HUDEP-2 (cell line): ENCODE results near the gene ZNF319.
A peak's percentile ranks its signal among the peaks of the same experiment; 100 is the strongest.

ENCODE experiments used
- DNase-seq, 76 experiments: peaks; one replicate each; lab custom pipeline; 2025; ENCODE audit not compliant: unreplicated experiment in 76 of 76; lab: John Stamatoyannopoulos, UW

ZNF319 gene

DNA sequence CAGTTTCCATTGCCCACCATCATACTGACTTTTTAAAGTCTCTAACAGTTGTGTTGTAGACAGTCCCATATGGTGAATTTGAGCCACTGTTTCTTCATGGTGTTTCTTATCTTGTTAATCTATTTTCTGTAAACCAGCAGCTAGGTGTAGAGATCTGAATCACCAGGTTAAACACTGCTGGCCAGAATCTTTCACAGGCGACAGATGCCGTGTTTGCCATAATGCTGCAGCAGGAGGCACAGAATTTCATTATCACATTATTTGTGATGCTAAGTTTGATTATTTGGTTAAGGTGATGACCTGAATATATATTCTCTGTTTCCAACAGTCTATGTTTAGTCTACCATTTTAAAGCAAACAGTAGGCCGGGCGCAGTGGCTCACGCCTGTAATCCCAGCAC is 18.1 kb downstream of the ZNF319 start:
- no peak for DNase-seq

DNA sequence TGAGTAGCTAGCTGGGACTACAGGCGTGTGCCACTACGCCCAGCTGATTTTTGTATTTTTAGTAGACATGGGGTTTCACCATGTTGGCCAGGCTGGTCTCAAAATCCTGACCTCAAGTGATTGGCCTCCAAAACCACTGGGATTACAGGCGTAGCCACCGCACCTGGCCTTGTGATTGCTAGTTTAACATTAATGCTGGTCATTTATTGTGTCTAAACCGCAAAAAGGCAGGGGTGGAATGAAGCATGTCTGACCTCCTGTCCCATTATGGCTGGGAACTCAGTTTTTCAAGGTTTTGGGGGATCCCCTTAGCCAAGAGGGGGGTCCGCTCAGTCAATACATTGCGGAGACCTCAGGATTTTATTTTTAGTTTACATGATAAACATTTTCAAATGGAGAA is 18.8 kb downstream of the ZNF319 start:
- no peak for DNase-seq

DNA sequence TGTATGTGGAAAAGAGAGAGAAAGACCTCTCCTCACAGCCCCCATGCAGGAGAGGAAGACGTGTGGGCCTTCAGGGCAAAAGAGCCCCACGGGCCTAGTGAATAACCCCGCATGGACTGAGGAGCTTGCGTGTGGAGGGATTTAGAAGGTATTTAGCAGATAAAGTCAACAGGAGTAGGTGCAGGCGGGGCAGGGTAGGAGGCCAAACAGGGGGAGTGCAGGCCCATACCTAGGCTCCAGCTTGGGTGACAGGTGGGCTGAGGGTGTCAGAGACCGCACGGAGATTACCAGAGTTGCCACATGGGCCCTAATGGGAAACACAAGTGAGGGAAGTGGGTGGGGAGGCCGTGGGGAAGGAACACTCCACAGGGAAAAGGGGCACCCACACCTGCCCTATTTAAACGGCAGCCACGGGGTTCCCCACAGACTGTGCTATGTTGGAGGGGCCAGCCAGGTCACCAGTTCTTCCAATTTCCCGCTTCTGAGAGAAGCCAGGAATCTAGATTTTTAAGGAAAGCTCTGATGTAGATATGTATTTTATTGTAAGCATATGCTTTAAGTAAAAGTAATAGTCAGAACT is 21.4 kb downstream of the ZNF319 start:
- no peak for DNase-seq

DNA sequence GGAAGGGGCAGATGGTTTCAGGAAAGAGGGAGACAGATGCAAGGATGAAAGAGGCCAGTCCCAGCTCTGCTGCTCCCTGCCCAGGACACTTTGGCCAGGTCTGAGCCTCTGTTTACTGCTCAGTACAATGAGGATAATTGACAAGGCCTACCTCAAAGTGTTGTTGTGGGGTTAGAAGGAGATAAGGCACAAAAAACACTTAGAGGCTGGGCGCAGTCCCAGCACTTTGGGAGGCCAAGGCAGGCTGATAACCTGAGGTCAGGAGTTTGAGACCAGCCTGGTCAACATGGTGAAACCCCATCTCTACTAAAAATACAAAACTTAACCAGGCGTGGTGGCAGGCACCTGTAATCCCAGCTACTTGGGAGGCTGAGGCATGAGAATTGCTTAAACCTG is 22.4 kb downstream of the ZNF319 start:
- DNase-seq = peak in 4 of 76 experiments; percentile 3 to 26 (median 10)

DNA sequence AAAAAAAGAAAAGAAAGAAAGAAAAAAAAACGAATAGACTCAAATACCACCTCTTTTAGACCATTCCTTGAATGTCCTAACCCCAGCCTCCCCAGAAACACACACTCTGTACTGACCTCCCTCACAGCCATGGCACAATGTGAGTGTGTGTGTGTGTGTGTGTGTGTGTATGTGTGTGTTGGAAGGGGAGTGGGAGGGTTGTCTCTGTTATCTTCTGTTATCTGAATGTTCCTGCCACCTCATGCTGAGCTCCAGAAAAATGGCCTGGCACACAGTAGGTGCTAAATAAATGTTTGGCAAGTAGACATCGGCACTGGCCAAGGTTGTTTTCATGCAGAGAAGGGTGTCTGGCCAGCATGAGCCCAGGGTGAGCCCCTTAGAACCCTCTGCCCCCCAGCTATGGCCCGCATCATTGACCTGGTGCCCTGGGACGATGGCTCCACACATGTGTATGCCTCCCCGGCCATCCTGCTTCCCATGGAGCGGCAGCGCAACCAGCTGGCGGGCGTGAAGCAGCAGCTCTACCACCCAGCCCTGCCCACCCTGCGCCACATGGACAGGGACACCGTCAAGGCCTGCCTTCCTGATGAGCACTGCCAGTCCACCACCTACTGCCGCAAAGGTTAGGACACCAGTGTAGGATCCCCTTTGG is 22.9 kb downstream of the ZNF319 start:
- peak in 45 of 76 experiments; percentile 12 to 58 (median 30) for DNase-seq

DNA sequence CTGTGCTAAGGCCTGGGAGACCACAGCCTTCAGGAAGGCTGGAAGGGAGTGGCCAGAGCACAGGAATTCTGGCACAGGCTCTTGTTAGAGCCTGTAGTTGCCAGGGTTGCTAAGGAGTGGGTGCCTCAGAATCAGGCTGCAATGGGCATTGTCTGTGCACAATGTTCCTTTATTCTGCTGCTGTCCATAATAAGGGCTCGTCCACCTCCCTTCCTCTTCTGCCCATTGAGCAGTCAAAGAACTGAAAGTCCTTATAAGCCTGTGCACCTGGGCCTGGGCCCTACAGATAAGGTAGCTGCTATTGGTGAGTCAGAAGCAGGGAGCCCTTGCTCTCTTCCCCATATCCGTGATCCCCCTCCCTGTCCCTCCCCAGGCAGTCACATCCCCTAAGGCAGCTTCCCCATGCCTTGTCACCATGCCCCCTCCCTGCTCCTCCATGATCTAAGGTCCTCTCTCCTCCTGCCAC is 24.1 kb downstream of the ZNF319 start:
- DNase-seq = peak in 74 of 76 experiments; percentile 25 to 86 (median 68)

DNA sequence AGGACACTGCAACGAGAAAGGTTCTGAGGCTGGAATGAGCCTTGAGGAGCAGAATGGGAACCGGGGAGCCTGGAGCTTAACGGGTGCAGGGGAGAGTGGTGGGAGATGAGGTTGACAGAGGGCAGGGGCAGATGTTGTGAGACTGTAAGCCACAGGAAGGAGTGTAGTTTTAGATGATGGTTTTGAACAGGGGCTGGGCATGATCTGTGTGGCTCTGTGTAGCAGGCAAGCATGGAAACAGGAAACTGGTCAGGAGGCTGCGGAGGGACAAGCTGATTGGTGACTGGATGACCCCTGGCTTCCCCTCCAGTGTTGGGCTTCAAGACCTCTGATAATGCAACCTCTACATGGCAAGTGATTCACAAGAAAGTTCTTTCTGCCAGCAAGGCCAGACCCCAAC is 28.2 kb downstream of the ZNF319 start:
- no peak for DNase-seq

DNA sequence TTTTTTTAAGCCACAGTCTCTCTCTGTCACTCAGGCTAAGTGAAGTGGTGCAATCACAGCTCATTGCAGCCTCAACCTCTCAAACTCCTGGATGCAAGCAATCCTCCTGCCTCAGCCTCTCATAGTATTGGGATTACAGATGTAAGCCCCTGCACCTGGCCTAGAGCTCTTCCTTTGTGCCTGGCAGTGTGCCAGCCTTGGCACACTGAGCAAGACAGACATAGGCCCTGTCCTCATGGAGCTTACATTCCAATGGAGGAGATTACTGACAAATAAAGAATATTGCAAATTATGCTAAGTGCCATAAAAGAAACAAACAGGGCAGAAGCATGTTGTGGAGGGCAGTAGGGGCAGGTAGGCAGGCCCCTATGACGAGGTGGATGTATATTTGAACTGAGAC is 28.6 kb downstream of the ZNF319 start:
- no peak for DNase-seq

DNA sequence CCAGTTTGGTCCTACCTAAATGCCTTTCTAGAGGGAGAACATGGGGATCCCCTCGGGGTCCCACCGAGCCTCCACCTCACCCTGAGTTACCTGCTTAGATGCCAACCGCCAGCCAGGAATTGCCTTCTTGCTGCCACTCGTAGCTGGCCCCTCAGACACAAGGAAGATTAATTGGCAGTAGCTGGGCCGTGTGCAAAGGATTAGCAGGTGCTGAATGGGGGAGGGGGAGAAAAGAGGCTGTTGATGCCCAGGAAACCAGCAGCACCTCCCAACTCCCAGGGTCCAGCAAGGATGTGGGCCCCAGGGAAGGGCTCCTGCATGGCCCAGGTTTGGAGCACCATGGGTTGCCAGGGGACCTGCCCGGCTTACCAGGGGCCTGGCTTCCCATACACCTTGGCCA is 29.5 kb downstream of the ZNF319 start, which contains the start of gene CNGB1:
CNGB1 (minus strand) TSS at position 159 of the 400 bp plus-strand sequence. CDS start 3,842 bp downstream, outside the sequence.
- no peak for DNase-seq

DNA sequence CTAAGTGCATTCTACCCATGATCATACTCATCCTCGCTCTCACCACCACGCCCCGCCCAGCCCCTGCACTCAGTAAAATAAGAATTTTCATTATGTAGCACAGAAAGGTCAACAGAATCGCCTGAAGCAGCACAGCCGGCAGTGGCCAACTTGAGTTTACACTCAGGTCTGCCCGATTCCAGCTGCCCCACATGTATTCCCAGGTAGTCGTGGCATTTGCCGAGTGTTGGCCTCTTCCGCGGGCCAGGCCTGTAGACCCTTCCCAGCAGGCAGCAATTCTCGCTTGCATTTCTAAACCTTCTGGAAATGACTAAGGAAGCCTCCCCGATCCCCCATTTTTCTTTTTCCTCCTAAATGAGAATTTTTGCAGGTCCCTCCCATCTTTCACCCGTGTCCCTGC is 30.2 kb downstream of the ZNF319 start:
- no peak for DNase-seq

DNA sequence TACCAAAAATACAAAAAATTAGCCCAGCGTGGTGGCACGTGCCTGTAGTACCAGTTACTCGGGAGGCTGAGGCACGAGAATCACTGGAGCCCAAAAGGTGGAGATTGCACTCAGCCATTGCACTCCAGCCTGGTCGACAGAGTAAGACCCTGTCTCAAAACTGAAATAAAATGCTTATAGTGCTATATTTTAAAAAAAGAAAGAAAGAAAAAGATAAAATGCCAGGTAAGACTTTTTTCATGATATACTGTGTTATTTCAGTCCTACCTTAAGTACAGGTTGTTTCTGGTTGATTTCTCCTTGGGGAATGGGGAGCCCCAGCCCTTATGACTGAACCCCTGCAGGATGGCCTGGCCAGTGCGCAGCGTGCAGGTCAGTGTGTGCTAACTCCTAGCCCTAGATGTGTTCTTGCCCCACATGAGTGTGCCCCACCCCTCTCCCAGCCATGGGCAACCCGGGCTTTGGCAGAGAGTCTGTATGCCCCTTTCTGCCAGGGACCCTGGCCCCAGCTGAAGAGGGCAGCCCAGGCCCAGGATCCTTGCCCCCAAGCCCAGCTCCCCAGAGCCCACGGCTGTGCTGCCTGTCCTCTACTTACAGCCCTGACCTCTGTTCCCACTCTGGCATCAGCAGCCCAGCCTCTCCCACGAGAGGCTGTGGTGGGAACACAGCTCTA is 30.9 kb downstream of the ZNF319 start:
- DNase-seq = no peak

DNA sequence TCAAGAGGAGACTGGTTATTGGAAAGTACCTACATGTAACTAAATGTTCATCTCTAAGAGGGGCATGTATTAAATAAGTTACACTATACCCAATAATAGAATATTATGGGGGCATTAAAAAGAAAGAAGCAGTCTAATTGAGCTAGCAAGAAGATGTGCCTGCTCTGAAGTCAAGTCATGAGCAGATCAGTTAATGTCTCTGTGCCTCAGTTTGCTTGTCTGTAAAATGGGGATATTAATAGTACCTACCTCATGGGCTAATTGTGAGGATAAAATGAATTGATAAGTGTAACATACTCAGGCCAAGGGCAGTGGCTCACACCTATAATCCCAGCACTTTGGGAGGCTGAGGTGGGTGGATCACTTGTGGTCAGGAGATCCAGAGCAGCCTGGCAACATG is 32.6 kb downstream of the ZNF319 start:
- DNase-seq = no peak

DNA sequence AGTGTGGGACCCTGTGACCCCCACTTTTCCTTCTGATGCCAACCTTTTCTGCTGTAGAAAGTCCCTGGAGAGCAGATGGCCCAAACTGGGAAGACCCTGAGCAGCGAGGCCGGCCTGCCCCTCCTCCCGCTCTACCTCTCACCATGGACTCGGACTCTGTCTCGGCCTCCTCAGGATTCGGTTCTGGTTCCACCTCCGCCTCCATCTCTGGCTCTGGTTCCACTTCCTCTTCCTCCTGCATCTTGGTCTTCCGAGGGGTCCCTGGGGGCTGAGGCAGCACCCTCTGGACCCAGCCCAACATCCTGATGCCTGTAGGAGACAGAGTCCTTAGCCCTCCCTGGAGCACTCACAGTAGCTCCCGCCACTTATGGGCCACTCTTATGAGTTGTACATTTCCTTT is 33.5 kb downstream of the ZNF319 start:
- DNase-seq = no peak

DNA sequence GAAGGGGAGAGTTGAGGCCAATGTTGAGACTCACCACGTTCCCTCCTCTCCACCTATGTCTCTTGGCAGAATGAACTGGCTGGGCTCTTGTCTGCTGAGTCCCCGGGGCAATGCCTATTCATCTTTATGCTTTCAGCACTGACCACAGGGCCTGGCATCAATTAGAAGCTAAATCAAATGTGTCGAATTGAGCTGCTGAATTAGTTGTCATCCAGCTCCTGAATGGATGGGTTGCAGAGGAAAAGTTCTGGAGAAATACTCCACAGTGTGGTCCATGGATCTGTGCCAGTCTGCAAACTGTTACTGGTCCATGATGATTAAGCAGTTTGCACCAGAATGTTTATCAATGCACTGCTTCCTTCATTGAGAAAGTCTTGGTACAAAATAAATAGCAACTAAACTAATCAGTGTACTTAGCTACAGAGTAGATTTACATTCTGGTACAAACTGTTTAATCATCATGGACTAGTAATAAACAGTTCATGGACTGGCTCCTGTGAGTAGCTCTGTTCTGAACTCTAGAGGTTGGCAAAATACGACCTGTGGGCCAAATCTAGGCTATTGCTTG is 34.2 kb downstream of the ZNF319 start:
- DNase-seq = no peak

DNA sequence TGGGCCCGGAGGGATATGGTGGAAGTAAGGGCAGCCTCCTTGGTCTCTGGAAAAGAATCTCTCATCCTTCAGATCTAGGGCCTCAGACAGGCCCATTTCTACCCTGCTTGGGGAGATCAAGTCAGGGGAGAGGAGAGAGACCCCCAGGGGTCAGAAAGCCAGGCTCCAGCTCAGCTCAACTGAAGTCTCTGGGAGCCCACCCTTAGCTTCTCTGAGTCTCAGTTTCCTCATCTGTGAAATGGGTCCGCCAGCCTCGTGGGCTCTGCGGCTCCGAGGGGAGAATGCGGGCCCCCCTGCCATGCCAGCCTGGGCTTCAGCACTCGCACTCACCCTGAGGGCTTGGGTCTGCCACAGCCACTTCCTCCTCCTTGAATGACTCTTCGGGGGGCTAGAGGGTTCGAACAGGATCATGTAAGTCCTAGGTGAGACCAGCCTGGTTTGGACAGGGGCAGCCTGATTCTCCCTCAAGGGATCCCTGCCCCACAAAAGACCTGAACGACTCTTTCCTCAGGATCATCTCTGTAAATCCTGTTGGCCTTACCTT is 36.2 kb downstream of the ZNF319 start:
- no peak for DNase-seq

DNA sequence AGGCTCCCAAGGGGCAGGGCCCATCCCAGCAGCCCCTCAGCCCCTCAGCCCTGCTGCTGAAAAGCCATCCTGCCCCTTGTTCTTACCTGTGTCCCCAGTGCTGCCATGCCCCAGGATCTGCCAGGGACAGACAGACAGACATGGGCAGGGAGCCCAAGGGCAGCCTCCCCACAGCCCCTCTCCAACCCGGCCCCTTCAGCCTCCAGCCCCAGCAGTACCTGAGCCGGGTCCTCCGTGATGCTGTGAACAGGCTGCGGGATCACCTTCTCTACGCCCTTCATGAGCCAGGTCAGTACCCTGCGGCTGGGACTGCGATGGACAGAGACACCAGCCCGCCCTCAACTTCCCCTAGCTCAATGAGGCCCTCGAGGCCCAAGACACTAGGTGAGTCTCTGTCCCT is 37.7 kb downstream of the ZNF319 start:
- DNase-seq = no peak

DNA sequence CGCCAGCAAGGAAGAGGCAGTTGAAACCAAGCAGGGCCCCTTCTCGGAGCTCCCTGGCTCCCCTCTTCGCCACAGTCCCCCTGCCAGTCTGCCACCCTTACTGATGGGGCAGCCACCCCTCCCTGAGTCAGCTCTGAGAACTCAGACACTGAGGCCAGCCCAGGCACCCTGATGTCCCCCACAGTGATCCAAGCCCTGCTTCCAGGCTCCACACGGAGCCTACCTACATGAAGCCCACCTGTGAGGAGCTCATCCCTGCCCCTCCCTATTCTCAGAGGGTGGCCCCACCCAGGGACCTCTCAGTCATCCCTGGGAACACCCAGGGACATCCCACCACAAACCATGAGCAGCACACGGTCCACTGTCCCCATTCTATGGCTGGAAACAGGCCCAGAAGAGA is 38.4 kb downstream of the ZNF319 start:
- no peak for DNase-seq

DNA sequence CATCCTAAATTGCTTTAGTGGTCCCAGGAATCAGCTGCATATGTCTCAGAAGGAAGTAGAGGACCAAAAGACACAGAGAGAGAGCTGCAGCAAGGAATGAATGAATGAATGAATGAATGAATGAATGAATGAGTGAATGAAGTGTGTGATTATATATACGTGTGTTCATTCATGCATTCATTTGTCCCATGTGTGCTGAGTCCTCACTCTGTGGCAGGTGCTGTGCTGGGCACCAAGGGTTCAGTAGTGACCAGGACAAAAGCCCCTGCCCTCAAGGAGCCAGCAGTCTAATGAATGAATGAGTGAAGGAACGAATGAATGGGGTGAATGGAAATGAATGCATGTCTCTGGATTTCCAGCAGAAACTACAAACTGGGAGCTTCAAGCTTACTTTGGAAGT is 38.9 kb downstream of the ZNF319 start:
- DNase-seq = no peak

DNA sequence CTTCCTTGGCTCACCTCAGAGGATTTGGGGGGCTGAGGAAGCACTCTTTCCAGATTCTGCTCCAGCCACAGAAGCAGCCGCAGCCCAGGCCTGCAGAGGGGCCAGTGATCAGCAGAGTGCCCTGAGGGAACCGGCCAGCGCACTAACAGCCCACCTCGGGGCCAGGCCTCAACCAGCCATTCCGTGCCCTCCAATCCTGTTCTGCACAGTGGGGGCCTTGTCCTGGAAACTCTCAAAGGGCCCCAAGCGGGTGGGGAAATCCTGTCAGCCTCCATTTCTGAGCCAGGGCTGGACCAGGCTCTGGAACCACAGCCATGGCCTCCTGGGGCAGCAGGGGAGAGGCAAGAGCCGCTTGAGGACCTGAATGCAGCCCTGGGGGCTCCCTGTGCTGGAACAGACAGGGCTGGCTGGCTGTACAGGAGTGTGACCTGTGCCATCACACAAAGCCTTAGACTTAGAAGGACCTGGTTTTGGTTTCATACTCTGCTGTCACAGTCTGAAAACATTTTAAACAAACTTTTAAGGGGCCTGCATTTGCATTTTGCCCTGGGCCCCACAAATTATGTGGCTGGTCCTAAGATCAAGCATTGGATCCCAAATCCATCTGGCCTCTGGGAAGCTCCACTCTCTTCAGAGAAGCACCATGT is 39.5 kb downstream of the ZNF319 start:
- no peak for DNase-seq

DNA sequence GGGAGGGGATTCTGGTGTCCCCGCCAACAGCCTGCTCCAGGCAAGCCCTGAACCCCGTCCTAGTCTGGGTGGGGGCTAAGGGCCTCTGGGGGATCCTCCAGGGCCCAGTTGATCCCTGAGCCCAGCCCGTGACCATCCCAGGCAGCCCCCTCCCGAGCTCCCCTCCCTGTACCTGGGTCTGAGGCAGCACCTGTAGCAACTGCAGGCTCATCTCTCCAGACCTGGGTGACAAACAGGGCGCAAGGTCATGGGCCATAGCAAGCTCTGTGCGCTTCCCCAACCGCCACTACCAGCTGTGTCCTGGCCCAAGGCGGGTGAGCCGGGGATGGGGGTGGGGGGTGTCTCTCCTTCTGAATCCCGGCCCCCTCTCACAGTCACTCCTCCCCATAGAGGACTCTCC is 40.2 kb downstream of the ZNF319 start:
- no peak for DNase-seq

DNA sequence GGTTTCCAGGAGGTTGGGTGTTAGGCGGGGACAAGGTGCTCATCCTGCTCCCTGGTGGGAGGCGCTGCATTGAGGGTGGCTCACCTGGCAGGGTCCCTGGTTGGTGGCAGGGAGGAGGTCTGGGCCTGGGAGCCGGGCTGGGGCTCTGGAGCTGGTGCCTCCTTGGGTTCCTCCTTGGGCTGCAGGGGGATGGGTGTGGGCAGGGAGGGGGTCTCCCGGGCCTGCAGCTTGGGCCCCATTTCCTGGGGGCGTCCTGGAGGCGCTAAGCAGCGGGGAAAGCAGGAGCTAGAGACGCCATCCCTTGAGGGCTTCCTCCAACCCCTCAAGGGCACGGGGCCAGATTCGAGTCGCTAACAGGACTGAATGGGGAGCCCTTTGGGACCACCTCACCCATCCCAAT is 40.7 kb downstream of the ZNF319 start:
- DNase-seq = no peak
